Measurements from ENCODE around the gene TM9SF1.
"Not testable (repeated sequence)": the region's sequence is repeated elsewhere in the genome, so short reads cannot be mapped to it uniquely, and the experiment has no call there.

TM9SF1 gene

GRCh38 chr14:24219080-24219479 is 23.8 kb upstream of the TM9SF1 start:
- Histone ChIP-seq H3K4me2 (ENCODE audit: insufficient read depth, low read length) (no peak overlapping the region), H4K20me1 (ENCODE audit: insufficient read depth, low read length) (peaks cover 2% of the 10 kb centered on the region; the same call in 1 of the 2 replicates), H3K4me3 (ENCODE audit: low read depth in 1 of 2, low read length in 2 of 2) (no peak overlapping the region), H3K9me3 (ENCODE audit: insufficient read depth, low read length, severe bottlenecking) (no peaks in the 10 kb centered on the region), H3K36me3 (ENCODE audit: insufficient read depth, low read length) (peaks cover 11% of the 10 kb centered on the region), H3K9ac (ENCODE audit: low read depth, low read length) (no peak overlapping the region), H2AFZ (ENCODE audit: low read depth, low read length) (no peak overlapping the region), H3K79me2 (ENCODE audit: insufficient read depth, low read length) (peaks cover 54% of the 10 kb centered on the region), H3K27me3 (ENCODE audit: insufficient read depth, low read length, poor library complexity) (no peaks in the 10 kb centered on the region), H3K4me1 (ENCODE audit: insufficient read depth, low read length) (peaks cover 26% of the 10 kb centered on the region), H3K27ac (ENCODE audit: low read length) (no peak overlapping the region)
- ATAC-seq (ENCODE audit: insufficient read depth, low read depth) (no peak), DNase-seq (no peak)
- TF ChIP-seq CTCF (IDR thresholded peaks at IDR 0.05; ENCODE audit: borderline replicate concordance, extremely low read depth, low read length, poor library complexity, severe bottlenecking) (no peak), EZH2 (IDR thresholded peaks at IDR 0.05; ENCODE audit: borderline replicate concordance, low read depth, low read length, severe bottlenecking) (no peak)

DNA sequence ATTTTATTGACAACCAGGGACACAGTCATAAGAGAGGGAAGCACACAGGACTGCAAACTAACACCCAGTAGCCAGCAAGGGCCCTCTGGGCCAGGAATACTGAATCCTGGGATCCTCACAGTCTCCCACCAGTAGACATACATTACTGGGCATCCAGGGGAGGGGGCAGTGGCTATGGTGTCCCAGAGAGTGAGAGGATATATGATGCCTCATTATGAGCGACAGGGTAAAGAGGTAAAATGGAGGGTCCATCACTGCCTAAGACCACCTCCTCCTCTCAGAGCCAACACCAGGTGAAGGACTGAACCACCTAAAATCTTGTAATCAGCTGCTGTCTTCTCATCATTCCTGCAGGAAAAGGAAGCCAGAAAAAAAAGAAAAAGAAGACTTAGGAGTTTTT is 21.6 kb upstream of the TM9SF1 start:
- not testable (repeated sequence) for H3K27ac ChIP-seq (ENCODE audit: low read length); DNase-seq

GRCh38 chr14:24216345-24216699 is 21.1 kb upstream of the TM9SF1 start:
- peak overlapping the region; percentile 92 for H3K4me2 ChIP-seq (ENCODE audit: insufficient read depth, low read length)
- H3K79me2 ChIP-seq (ENCODE audit: insufficient read depth, low read length) = peaks cover 57% of the 10 kb centered on the region
- peak overlapping the region; percentile 56; the same call in 1 of the 2 replicates for H2AFZ ChIP-seq (ENCODE audit: low read depth, low read length)
- no peaks in the 10 kb centered on the region for H3K9me3 ChIP-seq (ENCODE audit: insufficient read depth, low read length, severe bottlenecking)
- ATAC-seq (ENCODE audit: insufficient read depth, low read depth) (no peak), DNase-seq (no peak)
- 0 out of 2 replicates have a peak overlapping the region, but pooled peaks have one; percentile 14 for H3K27ac ChIP-seq (ENCODE audit: low read length)
- no peaks in the 10 kb centered on the region for H4K20me1 ChIP-seq (ENCODE audit: insufficient read depth, low read length)
- H3K27me3 ChIP-seq (ENCODE audit: insufficient read depth, low read length, poor library complexity) = no peaks in the 10 kb centered on the region
- H3K4me3 ChIP-seq (ENCODE audit: low read depth in 1 of 2, low read length in 2 of 2) = peak overlapping the region in 1 of 2 experiments; percentile 89; a peak in 2 of 4 replicates
- H3K4me1 ChIP-seq (ENCODE audit: insufficient read depth, low read length) = peaks cover 44% of the 10 kb centered on the region
- no peak for TF ChIP-seq CTCF (IDR thresholded peaks at IDR 0.05; ENCODE audit: borderline replicate concordance, extremely low read depth, low read length, poor library complexity, severe bottlenecking)
- TF ChIP-seq EZH2 (IDR thresholded peaks at IDR 0.05; ENCODE audit: borderline replicate concordance, low read depth, low read length, severe bottlenecking) = no peak
- peak overlapping the region; percentile 84 for H3K9ac ChIP-seq (ENCODE audit: low read depth, low read length)
- peaks cover 15% of the 10 kb centered on the region for H3K36me3 ChIP-seq (ENCODE audit: insufficient read depth, low read length)

More for the DNA sequence above, 21.6 kb upstream of the TM9SF1 start:
- Histone ChIP-seq H3K36me3 (ENCODE audit: insufficient read depth, low read length) (peaks cover 11% of the 10 kb centered on the region), H3K79me2 (ENCODE audit: insufficient read depth, low read length) (peaks cover 51% of the 10 kb centered on the region), H3K4me1 (ENCODE audit: insufficient read depth, low read length) (peaks cover 39% of the 10 kb centered on the region), H3K4me2 (ENCODE audit: insufficient read depth, low read length) (0 out of 2 replicates have a peak overlapping the region, but pooled peaks have one; percentile 92)
- not testable (repeated sequence) for H3K9me3 ChIP-seq (ENCODE audit: insufficient read depth, low read length, severe bottlenecking); H4K20me1 ChIP-seq (ENCODE audit: insufficient read depth, low read length); H3K9ac ChIP-seq (ENCODE audit: low read depth, low read length); ATAC-seq (ENCODE audit: insufficient read depth, low read depth); H2AFZ ChIP-seq (ENCODE audit: low read depth, low read length); H3K27me3 ChIP-seq (ENCODE audit: insufficient read depth, low read length, poor library complexity); H3K4me3 ChIP-seq (ENCODE audit: low read depth in 1 of 2, low read length in 2 of 2)

GRCh38 chr14:24215495-24216344 is 20.5 kb upstream of the TM9SF1 start, which contains the start of gene MDP1:
Gene MDP1, minus strand, starts transcription at chr14:24216066. Its CDS starts 111 bp downstream, at chr14:24215955.
- H2AFZ ChIP-seq (ENCODE audit: low read depth, low read length) = peak within 1 kb of the TSS; percentile 92
- H3K4me1 ChIP-seq (ENCODE audit: insufficient read depth, low read length) = peaks cover 47% of the 10 kb centered on the region
- ATAC-seq (ENCODE audit: insufficient read depth, low read depth) = peak; percentile 73

More at GRCh38 chr14:24215495-24216344, 20.5 kb upstream of the TM9SF1 start, which contains the start of gene MDP1:
- Histone ChIP-seq H3K9me3 (ENCODE audit: insufficient read depth, low read length, severe bottlenecking) (no peaks in the 10 kb centered on the region), H3K4me3 (ENCODE audit: low read depth in 1 of 2, low read length in 2 of 2) (peak within 1 kb of the TSS; percentile 61 to 89), H3K79me2 (ENCODE audit: insufficient read depth, low read length) (peaks cover 54% of the 10 kb centered on the region), H3K4me2 (ENCODE audit: insufficient read depth, low read length) (peak within 1 kb of the TSS; percentile 92), H4K20me1 (ENCODE audit: insufficient read depth, low read length) (no peaks in the 10 kb centered on the region), H3K27me3 (ENCODE audit: insufficient read depth, low read length, poor library complexity) (no peaks in the 10 kb centered on the region), H3K27ac (ENCODE audit: low read length) (peak within 1 kb of the TSS; percentile 80), H3K9ac (ENCODE audit: low read depth, low read length) (peak within 1 kb of the TSS; percentile 84), H3K36me3 (ENCODE audit: insufficient read depth, low read length) (peaks cover 20% of the 10 kb centered on the region)
- peak; percentile 89 for DNase-seq
- no peak for TF ChIP-seq EZH2 (IDR thresholded peaks at IDR 0.05; ENCODE audit: borderline replicate concordance, low read depth, low read length, severe bottlenecking)
- peak; percentile 91 for TF ChIP-seq CTCF (IDR thresholded peaks at IDR 0.05; ENCODE audit: borderline replicate concordance, extremely low read depth, low read length, poor library complexity, severe bottlenecking)
